T-helper 1 cell (primary cell): ENCODE results near the gene RNF224.

ENCODE experiments used
- DNase-seq, 5 donors: peaks; one replicate each; pipeline ENCODE4 v3.0.0-alpha.2; 2012 to 2020

The RNF224 gene

DNA sequence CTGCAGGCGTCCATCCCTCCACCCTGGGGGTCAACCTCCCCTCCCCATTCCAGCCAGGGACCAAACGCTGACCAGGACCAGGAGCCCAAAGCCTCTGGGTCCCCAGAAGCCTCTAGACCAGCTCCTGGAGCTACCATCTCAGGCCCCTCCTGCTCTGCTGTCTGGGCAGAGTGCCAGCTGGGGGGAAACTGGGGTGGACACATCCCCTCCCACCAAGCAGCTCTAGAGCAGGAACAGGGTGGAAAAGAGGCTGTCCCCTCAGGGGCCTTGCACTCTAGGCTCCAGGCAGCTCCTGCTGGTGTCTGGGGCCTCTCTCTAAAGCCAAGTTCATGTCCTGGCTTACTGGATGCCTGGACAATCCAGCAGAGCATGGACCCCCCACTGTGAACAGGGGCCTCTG is 34.4 kb upstream of the RNF224 start:
- no peak for DNase-seq

DNA sequence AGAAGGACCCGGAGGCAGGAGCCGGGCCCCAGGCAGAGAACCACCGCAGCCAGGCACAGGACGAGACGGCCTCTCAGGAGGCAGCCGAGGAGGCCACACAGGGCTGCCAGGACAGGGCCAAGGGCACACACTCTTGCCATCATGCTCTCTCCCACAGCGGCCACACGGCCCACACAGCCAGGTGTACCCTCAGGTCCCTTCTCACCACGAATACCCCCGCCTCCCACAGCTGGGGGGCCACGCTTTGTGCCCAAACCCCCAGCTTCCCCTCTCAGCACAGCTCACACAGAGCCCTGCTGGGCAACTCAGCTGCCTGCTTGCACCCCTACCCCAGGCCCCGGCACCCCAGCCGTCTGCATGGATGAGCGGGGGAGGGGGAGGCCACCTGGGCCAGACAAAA is 33.5 kb upstream of the RNF224 start:
- DNase-seq: no peak

DNA sequence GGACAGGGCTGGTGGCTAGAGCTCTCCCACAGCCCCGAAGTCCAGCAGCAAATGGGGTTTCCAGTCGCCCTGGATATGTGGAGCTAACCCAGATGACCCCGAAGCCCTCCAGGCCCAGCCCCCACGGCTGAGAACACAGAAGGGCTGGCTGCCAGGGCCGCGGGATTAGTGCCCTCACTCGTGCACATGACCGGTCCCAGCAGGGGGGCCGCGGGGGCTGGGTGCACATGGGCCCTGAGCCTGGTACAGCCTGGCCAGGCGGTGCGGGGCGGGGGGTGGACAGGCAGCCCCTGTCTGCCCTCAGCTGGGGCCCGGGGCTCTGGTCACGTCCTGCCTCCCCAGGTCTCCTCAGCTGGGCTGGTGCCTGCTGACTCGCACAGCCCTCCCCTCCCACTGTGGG is 32.9 kb upstream of the RNF224 start:
- DNase-seq: no peak

DNA sequence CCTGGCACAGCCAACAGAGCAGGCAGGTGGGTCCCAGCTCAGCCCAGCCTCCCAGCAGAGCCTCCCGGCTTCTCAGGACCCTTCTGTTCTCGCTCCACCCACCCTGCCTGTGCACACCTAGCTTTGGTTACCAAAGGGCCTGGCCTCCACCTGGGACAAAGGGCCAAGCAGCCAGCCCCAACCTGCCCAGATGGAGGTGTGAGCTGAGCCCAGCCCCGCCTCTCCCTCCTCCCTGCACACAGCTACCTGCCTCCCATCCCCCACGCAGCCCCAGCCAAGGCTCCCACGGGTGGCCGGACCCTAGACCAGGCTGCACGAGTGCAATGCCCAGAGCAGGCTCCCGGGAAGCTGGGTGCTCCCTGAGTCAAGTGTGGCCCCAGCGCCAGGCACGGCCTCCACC is 32.4 kb upstream of the RNF224 start:
- no peak for DNase-seq

DNA sequence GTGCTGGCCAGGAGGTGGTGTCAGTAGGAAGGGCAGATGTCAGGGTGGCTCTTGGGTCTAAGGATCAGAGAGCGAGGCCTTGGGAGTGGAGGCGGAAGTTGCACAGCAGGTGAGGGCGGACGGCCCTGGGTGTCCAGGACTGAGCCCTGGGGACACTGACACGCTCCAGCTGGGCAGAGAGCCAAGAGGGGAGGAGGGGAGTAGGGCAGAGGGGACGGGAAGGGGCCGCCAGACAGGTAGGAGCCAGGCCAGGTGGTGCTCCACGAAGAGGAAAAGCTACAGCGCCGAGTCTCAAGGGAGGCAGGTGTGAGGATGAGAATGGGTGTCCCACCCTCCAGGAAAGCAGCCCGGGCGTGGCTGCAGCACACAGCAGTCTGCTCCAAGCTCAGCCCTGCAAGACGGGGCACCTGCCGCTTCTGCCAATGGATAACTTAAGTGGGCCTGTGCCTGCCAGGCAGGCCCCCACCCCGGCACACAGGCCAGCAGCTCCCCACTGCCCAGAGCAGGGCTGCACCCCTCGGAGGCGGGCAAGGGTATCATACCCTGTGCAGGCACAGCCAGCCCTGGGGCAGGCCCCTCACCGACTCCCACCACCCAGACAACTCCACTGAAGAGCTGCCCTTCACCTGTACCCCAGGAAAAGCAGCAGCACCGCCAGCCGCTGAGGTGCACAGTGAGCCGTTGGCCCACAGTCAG is 31.6 kb upstream of the RNF224 start:
- DNase-seq: no peak

DNA sequence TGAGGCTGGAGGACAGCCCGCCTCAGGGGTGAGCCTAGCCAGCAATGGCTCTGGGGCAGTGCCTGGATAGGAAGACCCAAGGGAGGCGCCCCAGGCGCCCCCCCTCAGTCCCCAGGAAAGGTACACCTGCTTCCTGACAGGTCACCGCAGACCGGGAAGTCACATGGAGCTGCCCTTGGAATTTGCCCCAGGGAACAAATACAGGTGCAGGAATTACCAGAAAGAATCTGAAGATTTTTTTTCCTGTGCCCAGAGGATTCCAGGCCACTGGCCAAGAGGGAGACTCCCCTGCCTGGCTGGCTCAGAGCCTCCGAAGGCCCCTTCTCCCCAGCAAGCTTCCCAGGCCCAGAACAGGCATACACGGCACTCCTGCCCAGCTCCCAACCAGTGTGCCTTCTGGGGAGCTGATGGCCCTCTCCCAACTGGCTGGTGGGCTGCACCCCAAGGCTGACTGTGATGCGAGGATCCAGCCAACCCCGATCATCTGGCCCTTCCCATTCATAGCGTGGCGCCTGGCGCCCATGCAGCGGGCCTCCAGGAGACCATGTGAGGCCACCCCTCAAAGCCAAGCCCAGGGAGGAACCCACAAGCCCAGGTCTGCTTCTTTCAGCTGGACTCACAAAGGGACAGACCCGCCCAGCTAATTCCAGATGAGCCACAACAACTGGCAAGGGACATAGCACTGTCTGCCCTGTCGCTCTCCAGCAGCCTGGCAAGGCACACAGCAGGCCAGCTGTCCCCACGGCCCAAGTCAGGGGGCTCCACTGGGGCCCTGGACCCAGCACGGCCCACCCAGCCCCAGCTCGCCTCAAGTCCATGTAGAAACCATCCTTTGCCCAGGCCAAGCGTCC is 29.0 kb upstream of the RNF224 start:
- no peak for DNase-seq

DNA sequence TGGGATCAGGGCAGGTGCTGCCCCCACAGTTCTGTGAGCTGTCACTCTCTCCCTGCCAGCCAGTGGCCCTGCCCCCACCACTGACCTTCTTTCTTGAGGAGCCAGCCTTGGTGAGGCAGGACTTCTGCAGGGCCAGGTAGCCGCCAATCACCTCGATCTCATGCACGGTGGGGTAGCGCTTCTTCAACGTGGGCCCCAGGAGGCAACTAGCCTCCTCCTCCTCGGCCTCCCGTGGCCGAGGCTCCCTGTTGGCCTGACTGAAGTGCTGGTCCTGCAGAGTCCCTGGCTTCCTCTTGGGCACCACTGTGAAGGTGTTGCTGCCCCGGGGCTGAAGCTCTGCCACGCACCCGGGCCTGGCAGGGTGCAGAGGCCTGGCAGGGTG is 28.4 kb upstream of the RNF224 start:
- DNase-seq: no peak

DNA sequence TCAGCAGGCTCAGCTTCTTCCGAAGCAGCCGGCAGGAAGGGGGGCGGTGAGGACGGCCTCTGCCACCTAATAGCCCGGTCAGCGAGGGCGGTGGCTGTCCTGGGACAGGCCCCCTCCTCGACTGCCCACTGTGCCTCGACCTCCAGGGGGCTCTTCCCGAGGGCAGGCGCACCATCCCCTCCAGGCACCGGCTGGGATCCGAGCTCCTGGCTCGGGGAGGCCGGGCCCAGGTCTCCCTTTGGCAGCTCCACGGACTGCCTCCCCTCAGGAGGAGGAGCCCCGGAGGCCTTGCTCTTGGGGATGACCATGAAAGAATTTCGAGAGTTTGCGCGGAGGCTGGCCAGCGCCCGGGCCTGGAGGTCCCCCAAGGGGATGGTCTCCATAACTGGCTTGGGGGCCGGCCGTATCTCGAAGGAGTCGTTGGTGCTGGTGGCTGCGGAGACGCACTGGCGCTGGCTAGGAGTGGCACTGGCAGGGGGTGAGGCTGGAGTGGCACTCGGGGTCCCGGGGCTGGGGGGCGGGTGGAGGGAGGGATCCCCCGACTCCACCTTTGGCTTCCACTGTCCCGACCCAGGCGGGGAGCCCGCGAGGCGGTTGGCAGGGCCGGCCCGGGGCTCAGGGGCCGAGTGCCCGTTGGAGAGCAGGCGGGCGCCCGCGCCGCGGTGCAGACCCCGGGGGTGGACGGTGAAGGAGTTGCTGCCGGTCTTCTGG is 27.7 kb upstream of the RNF224 start:
- DNase-seq: no peak

DNA sequence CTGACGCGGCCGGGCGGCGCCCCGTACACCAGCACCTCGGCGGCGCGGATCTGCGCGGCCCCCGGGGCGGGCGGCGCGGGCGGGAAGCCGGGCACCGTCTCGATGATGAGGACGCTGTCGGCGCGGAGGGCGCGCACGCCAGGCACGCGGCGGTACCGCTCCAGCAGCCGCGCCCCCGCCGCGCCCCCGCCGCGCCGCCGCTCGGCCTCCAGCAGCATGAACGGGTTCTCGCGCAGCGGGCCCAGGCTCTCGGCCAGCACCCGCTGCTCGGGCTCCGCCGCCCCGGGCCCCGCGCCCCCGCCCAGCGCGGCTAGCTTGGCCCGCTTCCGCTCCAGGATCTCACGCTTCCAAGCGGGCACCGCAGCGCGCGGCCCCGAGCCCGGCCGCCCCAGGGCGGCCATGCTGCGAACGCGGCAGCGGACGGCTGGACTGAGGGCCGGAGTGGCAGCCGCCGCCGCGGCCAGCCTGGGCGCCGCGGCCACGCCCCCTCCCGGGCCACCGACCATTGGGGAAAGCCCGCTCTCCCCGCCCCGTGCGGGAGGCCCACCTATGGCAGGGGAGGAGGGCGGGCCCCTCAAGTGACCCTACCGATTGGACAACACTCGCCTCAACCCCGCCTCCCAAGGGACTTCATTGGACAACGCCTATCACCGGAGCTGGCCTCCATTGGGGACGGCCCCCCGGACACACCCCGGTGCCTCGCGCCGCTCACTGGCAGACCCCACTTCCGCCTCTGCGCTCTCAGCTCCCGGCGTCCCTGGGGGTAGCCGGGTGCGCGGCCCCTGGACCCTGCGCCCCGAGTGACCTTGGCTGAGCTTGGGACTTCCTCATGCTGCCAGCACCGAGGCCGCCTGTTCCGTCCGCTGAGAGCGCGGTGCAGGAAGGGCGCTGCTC is 26.7 kb upstream of the RNF224 start, which contains the start of gene TPRN:
TPRN (minus strand) TSS at position 431 of the 894 bp plus-strand sequence; CDS start at position 401, 30 bp downstream.
- peak; percentile 96 to 98 (median 97) for DNase-seq

DNA sequence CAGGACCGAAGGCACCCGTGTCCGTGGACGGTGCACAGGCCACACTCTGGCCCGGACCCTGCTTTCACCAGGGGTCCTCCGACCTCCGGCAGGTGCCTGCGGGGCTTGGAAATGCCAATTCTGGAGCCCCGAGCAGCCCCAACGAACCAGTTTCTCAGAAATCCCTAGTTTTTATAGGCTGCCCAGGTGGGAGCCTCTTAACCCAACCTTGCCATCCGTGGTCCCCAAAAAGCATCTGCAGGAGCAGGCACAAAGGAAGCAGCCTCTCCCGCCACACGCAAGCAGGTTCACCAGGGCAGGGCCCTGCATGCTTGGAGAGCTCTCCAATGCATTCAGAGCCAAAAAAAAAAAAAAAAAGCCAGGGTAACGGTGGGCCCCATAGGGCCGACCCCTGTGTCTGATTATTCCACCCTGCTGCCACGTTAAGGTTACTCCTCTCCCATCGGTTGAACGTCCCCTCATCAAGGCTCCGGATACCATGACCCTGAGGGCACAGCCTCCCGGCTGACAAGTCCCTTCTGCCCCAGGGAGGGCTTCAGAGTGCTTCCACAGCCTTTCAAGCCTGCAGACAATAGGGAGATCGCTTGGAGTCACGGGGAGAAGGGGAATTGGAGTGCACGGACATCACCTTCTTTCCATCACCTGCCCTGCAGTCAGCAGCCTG is 26.0 kb upstream of the RNF224 start:
- DNase-seq: no peak

DNA sequence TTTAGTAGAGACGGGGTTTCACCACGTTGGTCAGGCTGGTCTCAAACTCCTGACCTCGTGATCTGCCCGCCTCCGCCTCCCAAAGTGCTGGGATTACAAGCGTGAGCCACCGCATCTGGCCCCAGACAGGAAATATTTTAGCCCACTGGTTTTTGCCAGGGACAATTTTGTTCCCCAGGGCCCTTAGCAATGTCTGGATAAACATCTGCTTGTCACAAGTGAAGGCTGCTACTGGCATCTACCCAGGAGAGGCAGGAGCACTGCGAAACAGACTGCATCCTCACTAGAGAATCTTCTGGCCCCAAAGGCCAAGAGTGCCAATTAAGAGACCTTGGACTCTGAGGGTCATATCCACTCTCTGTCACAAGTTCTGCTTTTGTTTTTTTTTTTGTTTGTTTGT is 24.3 kb upstream of the RNF224 start:
- DNase-seq: no peak

DNA sequence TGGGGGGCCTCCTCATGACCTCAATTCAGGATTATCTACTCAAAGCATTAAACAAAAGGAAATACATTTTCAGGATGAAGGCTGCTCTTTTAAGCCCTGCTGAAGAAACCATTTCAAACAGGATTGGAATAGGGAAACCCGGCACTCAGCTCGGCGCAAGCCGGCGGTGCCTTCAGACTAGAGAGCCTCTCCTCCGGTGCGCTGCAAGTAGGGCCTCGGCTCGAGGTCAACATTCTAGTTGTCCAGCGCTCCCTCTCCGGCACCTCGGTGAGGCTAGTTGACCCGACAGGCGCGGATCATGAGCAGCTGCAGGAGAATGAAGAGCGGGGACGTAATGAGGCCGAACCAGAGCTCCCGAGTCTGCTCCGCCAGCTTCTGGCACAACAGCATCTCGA is 22.6 kb upstream of the RNF224 start:
- no peak for DNase-seq

DNA sequence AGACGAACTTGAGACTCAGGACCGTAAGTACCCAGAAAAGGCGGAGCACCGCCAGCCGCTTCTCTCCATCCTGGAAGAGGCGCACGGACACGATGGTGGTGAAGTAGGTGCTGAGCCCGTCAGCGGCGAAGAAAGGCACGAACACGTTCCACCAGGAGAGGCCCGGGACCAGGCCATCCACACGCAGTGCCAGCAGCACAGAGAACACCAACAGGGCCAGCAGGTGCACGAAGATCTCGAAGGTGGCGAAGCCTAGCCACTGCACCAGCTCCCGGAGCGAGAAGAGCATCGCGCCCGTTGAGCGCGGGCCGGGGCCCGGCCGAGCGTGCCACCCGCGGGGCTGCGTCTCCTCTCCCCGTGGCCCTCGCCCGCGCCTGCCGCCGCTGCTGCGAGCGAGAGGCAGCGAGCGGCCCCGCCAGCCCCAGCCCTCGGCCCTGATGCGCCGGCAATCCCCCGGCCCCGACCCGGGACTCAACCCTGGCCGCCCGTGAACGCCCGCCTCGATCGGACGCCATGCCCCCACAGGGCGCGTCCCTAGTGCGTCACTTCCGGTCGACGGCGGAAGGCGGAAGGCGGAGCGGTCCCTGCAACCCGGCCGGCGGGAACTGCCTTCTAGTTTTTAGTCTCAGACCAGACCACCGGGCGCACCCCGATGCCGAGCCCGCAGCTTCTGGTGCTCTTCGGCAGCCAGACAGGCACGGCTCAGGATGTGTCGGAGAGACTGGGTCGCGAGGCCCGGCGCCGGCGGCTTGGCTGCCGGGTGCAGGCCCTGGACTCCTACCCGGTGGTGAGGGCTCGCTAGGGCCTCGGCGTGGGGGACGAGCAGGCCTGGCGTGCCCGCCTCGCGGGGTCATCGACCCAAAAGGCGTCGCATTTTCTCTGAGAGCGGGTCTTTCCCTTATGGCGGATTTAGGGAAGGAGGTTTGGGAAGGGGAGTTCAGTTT is 21.9 kb upstream of the RNF224 start, which contains the start of the genes NDOR1 and TMEM203:
NDOR1 (plus strand) TSS at position 575 of the 944 bp plus-strand sequence; CDS start at position 653, 78 bp downstream.
TMEM203 (minus strand) TSS at position 523 of the 944 bp plus-strand sequence; CDS start at position 289, 234 bp downstream.
- peak; percentile 84 to 93 (median 88) for DNase-seq

DNA sequence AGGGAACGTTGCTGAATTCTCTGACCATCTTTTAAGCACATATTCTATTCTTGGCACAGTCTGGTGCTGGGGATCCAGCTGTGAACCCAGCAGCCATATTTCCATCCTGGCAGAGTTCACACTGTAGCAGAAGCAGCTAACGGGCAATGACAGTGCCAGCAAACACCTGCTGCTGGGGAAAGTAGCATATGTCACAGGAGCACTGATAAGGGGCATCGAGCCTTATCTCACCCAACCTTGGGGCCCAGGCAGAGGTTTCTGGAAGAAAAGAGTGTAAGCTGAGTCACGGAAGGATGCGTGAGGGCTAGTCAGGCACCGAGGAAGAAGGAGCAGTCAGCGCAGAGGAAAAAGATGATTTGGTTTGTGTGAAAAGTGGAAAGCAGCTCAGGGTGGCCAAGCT is 20.7 kb upstream of the RNF224 start:
- no peak for DNase-seq

DNA sequence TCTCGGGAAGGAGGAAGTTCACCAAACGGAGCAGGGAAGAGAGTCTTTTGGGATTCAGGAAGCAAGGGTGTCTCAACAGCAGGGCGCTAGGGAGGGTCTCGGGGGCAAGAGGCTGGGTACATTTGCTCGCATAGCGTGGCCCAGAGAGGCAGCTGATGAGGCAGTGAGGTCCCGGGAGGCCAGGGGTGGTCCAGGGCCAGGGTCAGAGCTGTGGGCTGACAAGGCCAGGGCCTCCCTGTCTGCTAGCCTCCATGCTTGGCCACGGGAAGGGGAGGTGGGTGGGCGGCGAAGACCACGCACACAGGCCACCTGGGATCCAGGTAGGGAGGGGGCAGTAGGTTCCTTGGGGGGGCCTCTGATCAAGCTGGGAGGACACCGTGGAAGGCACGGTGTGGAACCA is 15.8 kb upstream of the RNF224 start:
- DNase-seq: no peak

DNA sequence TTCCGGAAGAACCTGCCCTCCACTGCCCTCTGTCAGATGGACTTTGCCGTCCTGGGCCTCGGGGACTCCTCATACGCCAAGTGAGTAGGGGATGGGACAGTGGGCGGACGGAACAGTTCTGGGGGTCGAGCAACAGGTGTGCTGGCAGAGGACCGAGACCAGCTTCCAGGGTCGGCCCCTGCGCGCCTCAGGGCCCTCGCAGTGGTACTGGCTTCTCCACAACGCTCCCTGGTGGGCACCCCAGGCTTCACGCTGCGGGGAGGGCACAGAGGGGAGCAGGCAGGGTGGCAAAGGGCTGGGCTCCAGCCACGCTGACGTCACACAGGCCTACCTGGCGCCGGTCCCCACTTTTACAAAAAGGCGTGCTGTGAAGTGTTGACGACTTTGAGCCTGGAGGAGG is 14.8 kb upstream of the RNF224 start:
- no peak for DNase-seq

DNA sequence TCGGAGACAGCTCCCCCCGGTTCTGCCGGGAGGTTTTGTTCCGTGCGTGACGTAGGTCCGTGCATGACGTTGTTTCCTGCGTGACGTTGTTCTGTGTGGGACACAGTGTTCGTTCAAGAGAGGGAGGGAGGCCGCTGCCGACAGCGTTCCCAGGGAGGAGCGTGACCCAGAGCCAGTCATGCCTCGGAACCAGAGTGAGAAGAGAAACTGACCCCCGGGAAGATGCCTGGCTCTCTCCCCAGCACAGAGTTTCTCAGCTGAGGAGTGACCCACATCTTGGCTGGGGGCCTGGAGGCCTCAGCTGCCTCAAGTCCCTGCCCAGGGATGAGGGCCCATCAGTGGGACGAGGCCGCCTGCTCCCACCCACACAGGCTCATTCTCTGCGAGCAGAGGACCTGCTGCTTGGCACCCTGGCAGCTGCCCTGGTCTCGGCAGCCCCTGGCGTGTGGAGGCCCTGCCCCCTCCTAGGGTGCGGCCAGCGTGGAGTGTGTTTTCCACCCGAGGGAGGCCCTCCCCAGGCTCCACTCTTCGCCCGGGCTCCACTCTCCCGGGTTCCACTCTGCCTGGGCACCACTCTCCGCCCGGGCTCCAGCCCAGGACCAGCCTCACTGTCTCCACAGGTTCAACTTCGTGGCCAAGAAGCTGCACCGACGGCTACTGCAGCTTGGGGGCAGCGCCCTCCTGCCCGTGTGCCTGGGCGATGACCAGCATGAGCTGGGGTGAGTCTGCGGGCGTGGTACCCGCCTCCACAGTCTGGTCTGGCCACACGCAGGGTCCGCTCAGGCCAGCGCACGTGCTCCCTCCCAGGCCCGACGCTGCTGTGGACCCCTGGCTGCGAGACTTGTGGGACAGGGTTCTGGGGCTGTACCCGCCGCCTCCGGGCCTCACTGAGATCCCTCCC is 13.9 kb upstream of the RNF224 start:
- DNase-seq: no peak

DNA sequence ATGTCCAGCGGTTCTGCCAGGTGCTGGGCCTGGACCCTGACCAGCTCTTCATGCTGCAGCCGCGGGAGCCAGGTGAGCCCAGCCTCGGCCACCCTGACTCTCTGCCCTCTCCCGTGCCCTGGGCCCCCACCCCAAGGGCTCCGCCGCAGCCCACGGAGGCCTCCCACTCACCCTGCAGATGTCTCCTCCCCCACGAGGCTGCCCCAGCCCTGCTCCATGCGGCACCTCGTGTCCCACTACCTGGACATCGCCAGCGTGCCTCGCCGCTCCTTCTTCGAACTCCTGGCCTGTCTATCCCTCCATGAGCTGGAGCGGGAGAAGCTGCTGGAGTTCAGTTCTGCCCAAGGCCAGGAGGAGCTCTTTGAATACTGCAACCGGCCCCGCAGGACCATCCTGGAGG is 12.7 kb upstream of the RNF224 start:
- DNase-seq: no peak
